ENCODE data around the gene HLA-DRA. TPM values are rescaled to one million over a fixed set of nuclear protein-coding genes. Genes with fewer than 3 reads are reported as not detected.
"Not testable (repeated sequence)": the region's sequence is repeated elsewhere in the genome, so short reads cannot be mapped to it uniquely, and the experiment has no call there.

Gene HLA-DRA
- total RNA-seq, 2 experiments from 2014 or later, result 9.8 to 12.2 TPM

DNA sequence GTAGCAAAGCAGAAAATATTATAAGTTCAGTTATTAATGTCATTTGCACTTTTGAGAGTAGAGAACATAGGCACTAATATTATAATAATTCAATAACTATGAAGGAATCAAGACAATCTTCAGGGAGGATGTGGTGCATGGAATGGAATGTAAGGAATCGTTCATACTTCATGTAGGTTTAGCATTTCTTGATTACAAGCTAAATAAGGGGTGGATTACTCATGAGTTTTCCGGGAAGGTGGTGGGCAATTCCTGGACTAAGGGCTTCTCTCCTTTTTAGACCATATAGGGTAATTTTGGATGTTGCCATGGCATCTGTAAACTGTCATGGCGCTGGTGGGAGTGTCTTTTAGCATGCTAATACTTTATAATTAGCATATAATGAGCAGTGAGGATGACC is 23.7 kb upstream of the HLA-DRA start:
- H3K4me1 Mint-ChIP-seq, result peaks cover 12% of the 10 kb centered on the region
- DNase-seq, result no peak
- H3K9me3 Mint-ChIP-seq, result no peaks in the 10 kb centered on the region
- H3K4me3 Mint-ChIP-seq, result no peak overlapping the region
- H3K36me3 Mint-ChIP-seq, result no peaks in the 10 kb centered on the region
- H3K27me3 Mint-ChIP-seq, result peaks cover 53% of the 10 kb centered on the region
- H3K27ac Mint-ChIP-seq, result no peak overlapping the region

DNA sequence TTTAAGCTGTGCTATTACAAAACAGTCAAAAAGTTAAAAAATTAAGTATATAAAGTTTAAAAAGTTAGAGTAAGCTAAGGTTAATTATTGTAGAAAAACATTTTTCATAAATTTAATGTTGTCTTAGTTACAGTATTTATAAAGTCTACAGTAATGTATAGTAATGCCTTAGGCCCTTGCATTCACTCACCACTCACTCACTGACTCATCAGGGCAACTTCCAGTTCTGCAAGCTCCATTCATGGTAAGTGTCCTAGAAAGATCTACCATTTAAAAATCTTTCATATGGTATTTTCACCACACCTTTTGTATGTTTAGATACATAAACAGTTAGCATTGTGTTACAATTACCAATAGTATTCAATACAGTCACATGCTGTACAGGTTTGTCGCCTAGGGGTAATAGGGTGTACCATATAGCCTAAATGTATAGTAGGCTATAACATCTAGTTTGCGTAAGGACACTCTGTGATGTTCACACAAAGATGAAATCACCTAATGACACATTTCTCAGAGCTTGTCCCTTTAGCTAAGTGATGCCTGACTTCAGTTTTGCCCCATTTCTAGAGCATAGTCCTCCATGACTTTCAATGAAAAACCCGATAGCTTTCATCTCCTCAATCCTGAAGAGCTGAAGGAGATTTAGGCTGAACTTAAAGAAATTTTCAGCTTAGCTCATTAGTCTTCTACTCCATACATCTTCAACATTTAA is 14.9 kb upstream of the HLA-DRA start:
- no peaks in the 10 kb centered on the region for H3K9me3 Mint-ChIP-seq
- no peak overlapping the region for H3K4me3 Mint-ChIP-seq
- H3K4me1 Mint-ChIP-seq, result no peaks in the 10 kb centered on the region
- H3K36me3 Mint-ChIP-seq, result no peaks in the 10 kb centered on the region
- H3K27ac Mint-ChIP-seq, result no peak overlapping the region
- no peak for DNase-seq
- H3K27me3 Mint-ChIP-seq, result peaks cover 20% of the 10 kb centered on the region

DNA sequence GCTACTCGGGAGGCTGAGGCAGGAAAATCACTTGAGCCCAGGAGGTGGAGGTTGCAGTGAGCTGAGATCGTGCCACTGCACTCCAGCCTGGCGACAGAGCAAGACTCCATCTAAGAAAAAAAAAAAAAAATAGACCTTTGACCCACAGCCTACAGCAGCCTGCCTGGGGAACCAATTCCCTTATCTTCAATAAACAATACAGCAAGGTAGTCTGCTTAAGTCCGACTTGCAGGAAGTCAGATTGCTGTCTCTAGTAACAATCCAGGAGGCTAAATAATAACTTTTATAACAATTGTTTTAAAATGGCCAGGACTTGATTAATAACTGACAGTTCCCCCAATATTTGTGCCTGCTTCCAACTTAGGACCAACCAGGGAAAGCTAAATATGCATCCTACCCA is 13.3 kb upstream of the HLA-DRA start:
- Mint-ChIP-seq H3K27me3 (peaks cover 18% of the 10 kb centered on the region), H3K4me3 (no peak overlapping the region), H3K9me3 (no peaks in the 10 kb centered on the region), H3K4me1 (no peaks in the 10 kb centered on the region), H3K36me3 (no peaks in the 10 kb centered on the region), H3K27ac (no peak overlapping the region)
- DNase-seq, result no peak

DNA sequence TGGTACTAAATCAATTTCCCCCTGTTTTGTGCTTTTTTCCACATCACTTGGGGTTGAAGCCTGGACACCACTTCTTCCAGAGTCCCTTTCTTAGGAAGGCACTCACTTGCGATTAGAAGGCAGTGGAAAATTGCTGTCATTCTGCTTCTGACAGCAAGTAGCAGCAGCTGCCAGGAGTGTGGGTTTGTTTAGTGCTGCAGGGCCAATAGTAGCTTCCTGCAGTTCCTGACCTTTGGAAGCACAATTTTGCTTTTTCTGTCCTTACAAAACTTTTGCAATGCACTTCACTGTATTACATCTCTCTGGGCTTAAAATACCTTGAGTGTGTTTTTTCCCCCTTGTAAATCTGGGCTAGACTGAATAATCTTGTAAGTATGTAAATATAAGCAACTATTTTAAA is 12.5 kb upstream of the HLA-DRA start:
- no peak for DNase-seq
- Mint-ChIP-seq H3K36me3 (no peaks in the 10 kb centered on the region), H3K27me3 (peaks cover 10% of the 10 kb centered on the region), H3K27ac (no peak overlapping the region), H3K4me3 (no peak overlapping the region), H3K9me3 (no peaks in the 10 kb centered on the region), H3K4me1 (no peaks in the 10 kb centered on the region)

DNA sequence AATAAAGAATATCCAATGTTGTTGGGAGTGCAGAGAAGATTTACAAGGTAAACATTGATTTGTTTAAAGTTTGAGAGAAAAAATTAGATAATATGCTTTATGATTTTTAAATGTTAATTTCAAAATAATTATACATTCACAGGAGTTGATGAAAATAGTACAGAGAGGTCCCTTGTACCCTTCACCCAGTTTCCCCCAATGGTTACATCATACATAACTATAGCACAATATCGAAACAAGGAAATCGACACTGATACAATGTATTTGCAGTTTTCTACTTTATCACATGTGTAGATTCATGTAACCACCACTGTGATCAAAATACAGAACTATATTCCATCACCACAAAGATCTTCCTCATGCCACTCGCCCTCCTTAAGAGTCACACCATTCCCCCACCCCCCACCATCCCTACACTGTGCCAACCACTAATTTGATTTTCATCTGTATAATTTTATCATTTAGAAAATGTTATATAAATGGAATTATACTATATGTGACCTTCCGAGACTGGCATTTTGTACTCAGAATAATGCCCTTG is 11.7 kb upstream of the HLA-DRA start:
- no peaks in the 10 kb centered on the region for H3K36me3 Mint-ChIP-seq
- no peak overlapping the region for H3K4me3 Mint-ChIP-seq
- no peak overlapping the region for H3K27ac Mint-ChIP-seq
- H3K9me3 Mint-ChIP-seq, result no peaks in the 10 kb centered on the region
- H3K27me3 Mint-ChIP-seq, result peaks cover 5% of the 10 kb centered on the region
- no peak for DNase-seq
- H3K4me1 Mint-ChIP-seq, result no peaks in the 10 kb centered on the region

DNA sequence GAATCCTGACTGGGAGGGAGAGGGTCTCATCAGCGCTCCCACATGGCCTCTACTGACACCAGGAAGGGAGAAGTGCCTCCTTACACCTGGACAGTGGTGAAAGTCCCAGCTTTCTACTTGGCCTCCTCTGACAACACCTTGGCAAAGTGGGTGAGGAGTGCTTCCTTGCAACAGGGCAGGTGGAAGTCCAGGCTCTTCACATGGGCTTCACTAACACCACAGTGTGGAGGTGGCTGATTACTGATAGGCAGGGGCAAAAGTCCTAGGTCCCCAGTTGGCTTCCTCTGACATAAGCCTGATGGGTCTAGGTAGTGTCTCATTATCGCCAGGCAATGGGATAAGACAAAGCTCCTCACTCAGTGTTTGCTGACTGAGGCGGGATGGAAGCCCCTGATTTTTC is 9.5 kb upstream of the HLA-DRA start:
- no peaks in the 10 kb centered on the region for H3K9me3 Mint-ChIP-seq
- no peak overlapping the region for H3K27ac Mint-ChIP-seq
- H3K27me3 Mint-ChIP-seq, result peaks cover 7% of the 10 kb centered on the region
- H3K36me3 Mint-ChIP-seq, result no peaks in the 10 kb centered on the region
- H3K4me1 Mint-ChIP-seq, result no peaks in the 10 kb centered on the region
- DNase-seq, result no peak
- no peak overlapping the region for H3K4me3 Mint-ChIP-seq

DNA sequence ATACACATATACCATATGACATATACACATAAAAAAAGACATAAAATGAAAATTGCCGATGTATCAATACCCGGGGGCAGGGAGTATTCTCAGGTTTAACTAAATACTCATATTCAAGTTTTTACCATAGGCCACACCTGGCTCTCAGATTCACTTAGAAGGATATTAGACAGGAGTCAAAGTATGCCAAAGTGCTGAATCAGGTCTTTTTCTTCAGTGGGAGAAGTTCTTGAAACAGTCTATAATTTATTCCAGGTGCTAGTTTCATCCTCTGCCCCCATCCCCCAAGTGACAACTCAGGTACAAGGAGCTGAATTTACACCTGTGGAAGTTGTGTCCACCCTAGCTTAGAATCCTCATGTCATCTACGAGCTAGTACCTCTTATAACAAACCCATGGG is 8.5 kb upstream of the HLA-DRA start:
- Mint-ChIP-seq H3K27ac (no peak overlapping the region), H3K4me3 (no peak overlapping the region), H3K4me1 (no peaks in the 10 kb centered on the region), H3K9me3 (no peaks in the 10 kb centered on the region), H3K27me3 (peaks cover 7% of the 10 kb centered on the region), H3K36me3 (no peaks in the 10 kb centered on the region)
- no peak for DNase-seq

DNA sequence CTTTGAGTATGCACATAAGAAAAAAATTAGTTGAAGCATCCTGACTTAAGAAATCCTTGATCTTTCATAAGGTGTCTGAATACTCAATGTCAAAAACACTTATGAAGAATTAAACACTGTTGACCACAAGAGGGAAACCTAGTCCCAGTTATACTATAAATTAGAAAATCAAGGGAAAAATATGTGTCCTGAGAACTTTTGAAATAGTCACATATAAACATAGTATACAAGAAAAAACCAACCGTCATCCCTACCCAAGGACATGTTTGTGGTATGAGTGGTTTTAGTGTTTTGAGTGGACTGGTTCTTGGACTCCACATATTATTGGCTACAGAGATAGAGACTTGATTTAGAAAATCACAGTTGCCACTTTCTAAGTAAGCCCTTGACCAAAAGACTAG is 7.6 kb upstream of the HLA-DRA start:
- H3K36me3 Mint-ChIP-seq, result no peaks in the 10 kb centered on the region
- no peak overlapping the region for H3K27ac Mint-ChIP-seq
- H3K9me3 Mint-ChIP-seq, result no peaks in the 10 kb centered on the region
- H3K4me1 Mint-ChIP-seq, result peaks cover 2% of the 10 kb centered on the region
- H3K27me3 Mint-ChIP-seq, result peaks cover 7% of the 10 kb centered on the region
- H3K4me3 Mint-ChIP-seq, result no peak overlapping the region
- DNase-seq, result no peak

DNA sequence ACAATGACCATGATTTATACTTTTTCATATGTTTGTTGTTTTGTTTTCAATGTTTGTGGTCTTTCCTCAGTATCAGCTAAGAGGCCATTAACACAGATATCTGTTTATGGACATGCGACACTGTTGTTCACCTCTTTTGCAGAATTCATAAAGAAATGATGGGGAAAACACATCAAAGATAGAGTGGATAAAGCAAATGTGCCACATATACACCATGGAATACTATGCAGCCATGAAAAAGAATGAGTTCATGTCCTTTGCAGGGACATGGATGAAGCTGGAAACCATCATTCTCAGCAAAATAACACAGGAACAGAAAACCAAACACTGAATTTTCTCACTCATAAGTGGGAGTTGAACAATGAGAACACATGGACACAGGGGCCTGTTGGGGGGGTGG is 5.7 kb upstream of the HLA-DRA start:
- not testable (repeated sequence) for H3K9me3 Mint-ChIP-seq, H3K36me3 Mint-ChIP-seq, H3K4me3 Mint-ChIP-seq, H3K4me1 Mint-ChIP-seq, H3K27ac Mint-ChIP-seq, H3K27me3 Mint-ChIP-seq, DNase-seq

DNA sequence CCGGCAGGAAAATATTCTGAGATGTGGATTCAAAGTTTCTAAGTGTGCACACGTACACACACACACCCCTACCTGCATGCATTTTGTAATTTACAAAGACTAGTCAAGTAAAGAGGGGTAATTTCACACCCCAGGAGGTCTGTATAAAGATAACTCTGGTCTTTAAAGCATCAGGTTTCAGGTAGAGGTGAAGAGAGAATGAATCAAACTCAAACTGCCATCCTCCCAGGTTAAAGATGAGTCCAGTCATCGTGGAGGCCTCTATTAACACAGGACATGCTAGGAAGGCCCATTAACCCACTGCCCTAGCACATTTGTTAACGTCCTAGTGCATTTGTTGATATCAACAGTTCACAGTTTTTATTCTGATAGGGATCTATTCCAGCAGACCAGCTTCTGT is 3.5 kb upstream of the HLA-DRA start:
- Mint-ChIP-seq H3K4me3 (no peak overlapping the region), H3K27ac (no peak overlapping the region), H3K27me3 (peaks cover 24% of the 10 kb centered on the region), H3K36me3 (no peaks in the 10 kb centered on the region), H3K4me1 (peaks cover 14% of the 10 kb centered on the region), H3K9me3 (no peaks in the 10 kb centered on the region)
- DNase-seq, result no peak

DNA sequence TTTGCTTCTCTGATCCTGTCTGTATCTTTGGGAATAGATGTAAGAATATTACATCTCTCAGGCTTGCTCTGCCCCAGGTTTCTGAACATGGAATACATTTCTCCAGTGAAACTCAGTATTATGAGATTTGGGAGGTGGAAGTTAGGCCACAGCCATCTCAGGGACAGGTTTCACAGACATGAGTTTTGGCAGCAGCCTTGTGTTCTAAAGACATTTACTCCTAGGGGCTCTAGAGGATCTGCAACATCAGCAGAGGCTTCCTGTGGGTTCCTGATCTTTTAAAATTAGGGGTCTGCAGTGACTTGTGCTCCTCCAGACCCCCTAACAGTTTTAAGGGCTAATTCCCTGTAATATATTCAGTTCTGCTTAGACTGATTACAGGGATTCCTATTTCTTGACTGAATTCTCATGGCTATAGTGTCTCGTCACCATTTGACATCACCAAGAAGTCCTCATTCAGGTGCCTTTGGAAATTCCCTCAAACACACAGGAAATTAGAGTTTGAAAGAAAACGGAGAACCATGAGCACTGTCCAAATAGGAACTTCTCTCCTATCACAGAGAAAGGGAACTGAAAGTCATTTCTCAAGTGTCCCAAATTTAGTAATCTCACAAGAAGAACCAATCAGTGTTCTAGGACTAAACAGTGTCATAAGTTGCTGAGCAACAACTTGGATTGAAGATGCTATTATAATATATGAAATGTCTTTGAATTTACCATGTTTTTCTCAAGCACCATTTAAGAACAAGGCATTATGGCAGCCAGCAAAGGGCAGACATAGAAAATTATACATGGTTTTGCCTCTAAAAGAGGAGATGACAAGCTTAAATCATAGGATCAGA is 2.5 kb upstream of the HLA-DRA start:
- DNase-seq, result no peak
- Mint-ChIP-seq H3K27ac (no peak overlapping the region), H3K36me3 (no peaks in the 10 kb centered on the region), H3K9me3 (no peaks in the 10 kb centered on the region), H3K4me1 (peaks cover 14% of the 10 kb centered on the region), H3K4me3 (no peak overlapping the region), H3K27me3 (peaks cover 29% of the 10 kb centered on the region)

DNA sequence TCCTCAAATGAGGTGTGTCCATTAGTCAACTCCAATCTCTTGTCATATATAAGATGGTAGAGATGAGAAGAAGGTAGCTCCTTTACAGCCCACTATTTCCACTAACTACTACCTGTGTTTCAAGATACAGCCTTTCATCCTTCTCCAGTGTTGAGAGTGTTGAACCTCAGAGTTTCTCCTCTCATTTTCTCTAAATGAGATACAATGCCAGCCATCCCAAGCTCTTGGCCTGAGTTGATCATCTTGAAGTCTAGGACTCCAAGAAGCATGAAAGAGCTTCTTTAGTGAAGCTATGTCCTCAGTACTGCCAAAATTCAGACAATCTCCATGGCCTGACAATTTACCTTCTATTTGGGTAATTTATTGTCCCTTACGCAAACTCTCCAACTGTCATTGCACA is 548 bp upstream of the HLA-DRA start:
- Mint-ChIP-seq H3K9me3 (no peaks in the 10 kb centered on the region), H3K4me1 (peaks cover 14% of the 10 kb centered on the region), H3K4me3 (no peak overlapping the region), H3K36me3 (no peaks in the 10 kb centered on the region), H3K27me3 (peaks cover 26% of the 10 kb centered on the region), H3K27ac (peak overlapping the region; percentile 52)
- no peak for DNase-seq

DNA sequence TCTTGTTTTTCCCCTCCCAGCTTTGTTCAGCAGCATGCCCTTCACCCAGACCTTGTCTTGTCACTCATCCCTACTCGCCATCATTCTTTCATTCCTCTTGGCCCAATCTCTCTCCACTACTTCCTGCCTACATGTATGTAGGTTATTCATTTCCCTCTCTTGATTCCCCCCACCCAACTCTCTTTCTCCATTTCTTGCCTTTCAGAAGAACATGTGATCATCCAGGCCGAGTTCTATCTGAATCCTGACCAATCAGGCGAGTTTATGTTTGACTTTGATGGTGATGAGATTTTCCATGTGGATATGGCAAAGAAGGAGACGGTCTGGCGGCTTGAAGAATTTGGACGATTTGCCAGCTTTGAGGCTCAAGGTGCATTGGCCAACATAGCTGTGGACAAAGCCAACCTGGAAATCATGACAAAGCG is 2.6 kb downstream of the HLA-DRA start:
- Mint-ChIP-seq H3K4me3 (no peak overlapping the region), H3K27ac (no peak overlapping the region), H3K4me1 (peaks cover 11% of the 10 kb centered on the region), H3K27me3 (peaks cover 26% of the 10 kb centered on the region), H3K9me3 (no peaks in the 10 kb centered on the region), H3K36me3 (no peaks in the 10 kb centered on the region)
- DNase-seq, result no peak

DNA sequence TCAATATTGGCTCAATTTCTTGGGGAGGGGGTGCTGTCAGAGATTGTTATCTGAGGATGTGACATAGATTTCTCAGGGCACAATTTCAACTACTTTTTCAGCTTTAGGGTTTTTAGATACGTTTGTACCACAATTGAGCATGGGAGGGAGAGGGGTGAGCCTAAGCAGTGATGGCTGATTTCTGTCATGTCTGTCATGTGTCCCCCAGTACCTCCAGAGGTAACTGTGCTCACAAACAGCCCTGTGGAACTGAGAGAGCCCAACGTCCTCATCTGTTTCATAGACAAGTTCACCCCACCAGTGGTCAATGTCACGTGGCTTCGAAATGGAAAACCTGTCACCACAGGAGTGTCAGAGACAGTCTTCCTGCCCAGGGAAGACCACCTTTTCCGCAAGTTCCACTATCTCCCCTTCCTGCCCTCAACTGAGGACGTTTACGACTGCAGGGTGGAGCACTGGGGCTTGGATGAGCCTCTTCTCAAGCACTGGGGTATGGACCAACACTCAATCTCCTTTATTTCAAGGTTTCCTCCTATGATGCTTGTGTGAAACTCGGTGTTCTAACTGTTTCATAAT is 3.4 kb downstream of the HLA-DRA start:
- H3K36me3 Mint-ChIP-seq, result no peaks in the 10 kb centered on the region
- no peaks in the 10 kb centered on the region for H3K9me3 Mint-ChIP-seq
- peaks cover 30% of the 10 kb centered on the region for H3K27me3 Mint-ChIP-seq
- peaks cover 10% of the 10 kb centered on the region for H3K4me1 Mint-ChIP-seq
- H3K4me3 Mint-ChIP-seq, result no peak overlapping the region
- DNase-seq, result no peak
- H3K27ac Mint-ChIP-seq, result no peak overlapping the region

DNA sequence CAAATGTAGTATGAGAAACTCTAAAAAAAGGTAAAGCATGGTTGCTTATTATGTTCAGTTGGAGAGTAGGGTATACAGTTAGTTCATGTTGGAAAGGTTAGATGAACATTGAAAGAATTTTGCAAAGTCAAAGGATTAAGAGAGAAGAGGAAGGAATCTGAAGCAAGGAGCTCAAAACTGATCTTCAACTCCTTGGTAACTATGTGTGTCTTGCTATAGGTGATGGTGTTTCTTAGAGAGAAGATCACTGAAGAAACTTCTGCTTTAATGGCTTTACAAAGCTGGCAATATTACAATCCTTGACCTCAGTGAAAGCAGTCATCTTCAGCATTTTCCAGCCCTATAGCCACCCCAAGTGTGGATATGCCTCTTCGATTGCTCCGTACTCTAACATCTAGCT is 4.7 kb downstream of the HLA-DRA start:
- no peak overlapping the region for H3K4me3 Mint-ChIP-seq
- no peak overlapping the region for H3K27ac Mint-ChIP-seq
- no peak for DNase-seq
- H3K36me3 Mint-ChIP-seq, result no peaks in the 10 kb centered on the region
- peaks cover 6% of the 10 kb centered on the region for H3K4me1 Mint-ChIP-seq
- no peaks in the 10 kb centered on the region for H3K9me3 Mint-ChIP-seq
- peaks cover 35% of the 10 kb centered on the region for H3K27me3 Mint-ChIP-seq

Measured in activated naive CD8-positive, alpha-beta T cell treated with anti-CD3 and anti-CD28 coated beads for 36 hours (primary cell).